Pulmonary artery endothelial cell (primary cell): Measurements from ENCODE around the gene RAP1A. TPM values are rescaled to one million over a fixed set of nuclear protein-coding genes. Genes with fewer than 3 reads are reported as not detected.
"Not testable (repeated sequence)": the region's sequence is repeated elsewhere in the genome, so short reads cannot be mapped to it uniquely, and the experiment has no call there.

Experiments used
- DNase-seq: peaks from one replicate; pipeline ENCODE4 v3.0.0-alpha.2; 2011; ENCODE audit warnings: low read depth, low spot score
- total RNA-seq: library from RNA; depleted of rRNA; stranded (reverse); fragments of >200 nt; gene quantifications from 2 replicates; pipeline ENCODE4 v1.2.3, GENCODE V29; 2014

The RAP1A gene
- total RNA-seq, 1 donor from 2014 or later = 20.8 TPM

DNA sequence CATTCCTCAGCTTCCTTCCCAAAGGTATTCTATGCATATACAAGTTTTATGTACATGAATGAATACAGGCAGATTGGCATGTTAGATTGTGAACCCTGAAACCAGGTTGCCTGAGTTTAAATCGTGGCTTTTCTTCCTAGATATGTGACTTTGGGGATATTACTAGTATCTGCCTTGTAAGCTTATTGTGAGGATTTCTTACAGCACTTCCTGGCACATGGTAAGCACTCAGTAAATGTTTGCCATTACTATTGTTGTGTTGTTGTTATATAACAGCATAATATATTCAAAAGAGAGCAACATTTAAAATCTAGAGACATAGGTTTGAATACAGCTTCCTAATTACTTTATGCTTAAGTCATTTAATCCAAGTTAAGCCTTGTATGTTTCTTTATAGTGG is 45.1 kb downstream of the RAP1A start:
- DNase-seq = no peak

GRCh38 chr1:111665497-111665896 is 45.9 kb downstream of the RAP1A start:
- no peak for DNase-seq

- DNase-seq = no peak
Observed at GRCh38 chr1:111666828-111667227, 47.2 kb downstream of the RAP1A start.

- DNase-seq = no peak
Observed at GRCh38 chr1:111669268-111669667, 49.7 kb downstream of the RAP1A start.

- no peak for DNase-seq
Observed at GRCh38 chr1:111671852-111672251, 52.3 kb downstream of the RAP1A start.

DNA sequence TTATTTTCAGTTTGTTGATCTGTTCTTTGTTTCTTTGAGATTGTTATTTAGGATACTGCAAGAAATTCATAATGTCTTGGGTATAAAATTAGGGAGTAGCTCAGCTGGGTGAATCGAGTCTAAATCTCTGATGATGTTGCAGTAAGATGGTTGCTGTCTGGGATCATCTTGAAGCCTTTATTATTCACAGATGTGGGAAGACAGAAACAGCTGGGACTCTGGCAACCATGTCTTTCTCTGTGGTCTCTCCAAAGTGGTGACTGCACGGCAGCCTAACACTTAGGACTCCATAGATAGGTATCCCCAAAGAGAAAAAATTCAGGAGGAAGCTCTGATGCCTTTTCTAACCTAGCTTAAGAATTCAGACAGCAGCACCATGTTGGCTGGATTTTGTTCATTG is 52.7 kb downstream of the RAP1A start:
- no peak for DNase-seq

DNA sequence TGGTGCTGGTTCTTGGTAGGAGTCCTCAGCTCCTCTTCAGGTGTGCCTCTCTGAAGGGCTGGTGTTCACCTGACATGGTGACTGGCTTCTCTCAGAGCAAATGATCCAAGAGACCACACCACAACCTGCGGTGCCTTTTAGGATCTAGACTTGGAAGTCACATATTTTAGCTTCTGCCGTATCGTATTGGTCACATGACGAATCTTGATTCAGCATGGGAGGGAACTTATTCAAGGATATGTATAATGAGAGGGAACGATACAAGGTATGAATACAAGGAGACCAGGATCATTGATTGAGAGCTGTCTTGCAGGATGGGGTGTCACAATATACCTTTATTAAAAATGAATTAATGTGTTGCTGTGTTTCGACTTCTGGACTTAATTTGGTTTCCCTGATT is 58.0 kb downstream of the RAP1A start:
- no peak for DNase-seq

DNA sequence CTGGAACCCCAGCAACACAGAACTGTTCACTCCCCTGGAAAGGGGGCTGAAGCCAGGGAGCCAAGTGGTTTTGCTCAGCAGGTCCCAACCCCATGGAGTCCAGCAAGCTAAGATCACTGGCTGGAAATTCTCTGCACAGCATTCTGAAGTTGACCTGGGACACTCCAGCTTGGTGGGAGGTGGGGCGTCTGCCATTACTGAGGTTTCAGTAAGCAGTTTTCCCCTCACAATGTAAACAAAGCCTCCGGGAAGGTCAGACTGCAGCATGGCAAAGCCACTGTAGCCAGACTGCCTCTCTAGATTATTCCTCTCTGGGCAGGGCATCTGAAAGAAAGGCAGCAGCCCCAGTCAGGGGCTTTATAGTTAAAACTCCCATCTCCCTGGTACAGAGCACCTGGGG is 60.0 kb downstream of the RAP1A start:
- DNase-seq = no peak

DNA sequence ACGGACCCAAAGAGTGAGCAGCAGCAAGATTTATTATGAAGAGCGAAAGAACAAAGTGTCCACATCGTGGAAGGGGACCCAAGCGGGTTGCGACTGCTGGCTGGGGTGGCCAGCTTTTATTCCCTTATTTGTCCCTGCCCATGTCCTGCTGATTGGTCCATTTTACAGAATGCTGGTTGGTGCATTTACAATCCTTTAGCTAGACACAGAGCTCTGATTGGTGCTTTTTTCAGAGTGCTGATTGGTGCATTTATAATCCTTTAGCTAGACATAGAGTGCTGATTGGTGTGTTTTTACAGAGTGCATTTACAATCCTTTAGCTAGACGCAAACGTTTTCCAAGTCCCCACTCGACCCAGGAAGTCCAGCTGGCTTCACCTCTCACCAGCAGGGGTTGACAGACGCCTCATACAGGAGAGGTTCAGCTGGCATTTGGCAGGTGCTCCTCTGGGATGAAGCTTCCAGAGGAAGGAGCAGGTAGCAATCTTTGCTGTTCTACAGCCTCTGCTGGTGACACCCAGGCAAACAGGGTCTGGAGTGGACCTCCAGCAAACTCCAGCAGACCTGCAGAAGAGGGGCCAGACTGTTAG is 60.7 kb downstream of the RAP1A start:
- DNase-seq = not testable (repeated sequence)

GRCh38 chr1:111685293-111686153 is 65.9 kb downstream of the RAP1A start:
- not testable (repeated sequence) for DNase-seq

- peak; percentile 19 for DNase-seq
Observed at GRCh38 chr1:111690306-111690617, 70.7 kb downstream of the RAP1A start.

DNA sequence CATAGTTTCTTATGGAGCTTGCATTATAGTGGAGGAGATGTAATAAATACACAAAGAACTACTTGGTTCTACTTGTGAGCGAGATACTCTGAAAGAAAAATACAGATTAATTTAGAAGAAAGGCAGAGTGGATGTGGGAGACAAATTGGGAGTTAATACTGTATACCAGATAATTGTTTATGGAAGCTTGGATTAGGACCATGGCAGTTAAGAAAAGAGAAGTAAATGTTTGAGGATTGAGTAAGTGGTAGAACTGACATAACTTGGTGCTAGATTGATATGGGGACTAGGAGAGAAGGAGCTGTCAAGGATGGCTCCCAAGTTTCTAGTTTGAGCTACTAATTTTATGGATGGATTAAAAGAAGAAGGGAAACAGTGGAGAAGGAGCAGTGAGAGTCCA is 72.3 kb downstream of the RAP1A start:
- no peak for DNase-seq

GRCh38 chr1:111695801-111696200 is 76.2 kb downstream of the RAP1A start:
- DNase-seq = no peak

DNA sequence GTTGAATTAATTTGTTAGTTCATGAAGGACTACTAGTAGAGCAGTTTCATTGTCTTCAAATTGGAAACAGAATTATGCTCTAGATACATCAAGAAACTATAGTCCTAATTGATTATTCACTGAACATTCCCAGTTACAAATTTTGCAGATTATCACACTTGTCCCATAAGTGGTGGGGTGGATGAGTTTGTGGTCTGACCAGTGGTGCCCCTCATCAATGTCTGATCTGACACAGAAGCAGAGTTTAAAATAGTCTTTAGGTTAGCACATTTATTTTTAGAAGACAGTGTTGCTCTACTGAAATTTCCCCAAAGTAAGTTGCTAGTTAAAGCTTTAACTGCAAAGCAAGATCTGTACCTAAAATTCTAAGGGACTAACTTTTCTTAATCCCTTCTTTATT is 76.7 kb downstream of the RAP1A start:
- no peak for DNase-seq

- no peak for DNase-seq
Observed at GRCh38 chr1:111699268-111699667, 79.7 kb downstream of the RAP1A start.

DNA sequence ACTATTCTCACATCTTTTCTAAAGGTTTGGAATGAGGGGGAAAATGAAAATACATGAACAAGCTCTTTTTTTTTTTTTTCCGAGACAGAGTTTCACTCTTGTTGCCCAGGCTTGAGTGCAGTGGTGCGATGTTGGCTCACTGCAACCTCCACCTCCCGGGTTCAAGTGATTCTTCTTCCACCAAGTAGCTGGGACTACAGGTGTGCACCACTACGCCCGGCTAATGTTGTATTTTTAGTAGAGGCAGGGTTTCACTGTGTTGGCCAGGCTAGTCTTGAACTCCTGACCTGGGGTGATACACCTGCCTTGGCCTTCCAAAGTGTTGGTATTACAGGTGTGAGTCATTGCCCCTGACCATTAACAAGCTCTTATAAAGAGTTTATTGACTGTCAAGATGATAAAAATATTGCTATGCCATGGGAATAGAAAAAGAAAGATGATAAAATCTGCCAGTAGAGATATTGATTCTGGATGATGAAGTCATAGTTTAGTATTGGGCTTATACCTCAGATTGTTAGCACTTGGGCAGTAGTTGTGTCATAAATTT is 83.0 kb downstream of the RAP1A start:
- DNase-seq = no peak

GRCh38 chr1:111704240-111704639 is 84.7 kb downstream of the RAP1A start:
- no peak for DNase-seq

GRCh38 chr1:111704776-111705175 is 85.2 kb downstream of the RAP1A start:
- DNase-seq = no peak

DNA sequence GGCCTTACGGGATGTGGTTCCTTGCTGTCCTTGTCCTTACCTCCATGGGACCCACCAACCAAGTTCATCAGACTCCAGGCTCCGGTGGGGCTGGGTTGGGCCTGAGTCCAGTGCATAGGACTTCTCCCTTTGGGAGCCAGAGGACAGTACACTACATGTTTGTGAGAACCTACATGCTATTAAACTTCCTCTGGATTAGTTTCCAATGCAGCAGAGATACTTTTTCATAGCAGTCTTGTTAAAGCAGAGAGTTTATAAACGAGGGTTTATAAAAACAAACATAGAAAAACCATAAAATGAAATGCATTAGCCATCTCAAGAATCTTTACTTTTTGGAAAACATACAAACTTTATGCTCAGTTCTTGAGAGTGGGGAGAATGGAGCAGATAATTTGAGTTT is 86.3 kb downstream of the RAP1A start:
- no peak for DNase-seq

DNA sequence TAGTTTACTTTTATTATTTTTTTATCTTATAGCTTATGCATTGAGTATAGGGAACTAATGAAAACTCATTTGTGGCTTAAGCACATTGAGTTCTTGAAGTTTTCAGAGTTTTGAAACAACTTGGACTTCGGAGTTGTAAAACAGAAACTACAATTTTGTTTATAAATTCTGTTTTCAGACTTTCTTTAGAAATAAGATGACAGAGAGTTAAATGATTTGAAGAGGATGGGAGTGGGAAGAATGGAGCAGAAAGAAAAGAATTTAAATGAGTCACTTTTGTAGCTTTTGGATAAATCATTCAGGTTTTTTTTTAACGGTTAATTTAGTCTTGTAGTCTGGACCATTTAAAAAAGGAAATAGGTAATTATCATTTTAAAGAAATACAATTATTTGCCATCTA is 87.3 kb downstream of the RAP1A start:
- no peak for DNase-seq

GRCh38 chr1:111707906-111708305 is 88.3 kb downstream of the RAP1A start:
- no peak for DNase-seq

GRCh38 chr1:111709986-111710385 is 90.4 kb downstream of the RAP1A start:
- no peak for DNase-seq

- no peak for DNase-seq
Observed at GRCh38 chr1:111716333-111716732, 96.7 kb downstream of the RAP1A start.
